ENCODE results near the gene HES7. TPM values are rescaled to one million over a fixed set of nuclear protein-coding genes. Genes with fewer than 3 reads are reported as not detected.

The HES7 gene
- total and polyA plus RNA-seq, 9 donors, result 0.11 to 0.97 (median 0.74) TPM; not detected in 2

GRCh38 chr17:8100111-8100510 lies 23.8 kb downstream of the HES7 start:
- no peaks in the 10 kb centered on the region for H3K9me3 ChIP-seq
- TF ChIP-seq, protein P1, sequence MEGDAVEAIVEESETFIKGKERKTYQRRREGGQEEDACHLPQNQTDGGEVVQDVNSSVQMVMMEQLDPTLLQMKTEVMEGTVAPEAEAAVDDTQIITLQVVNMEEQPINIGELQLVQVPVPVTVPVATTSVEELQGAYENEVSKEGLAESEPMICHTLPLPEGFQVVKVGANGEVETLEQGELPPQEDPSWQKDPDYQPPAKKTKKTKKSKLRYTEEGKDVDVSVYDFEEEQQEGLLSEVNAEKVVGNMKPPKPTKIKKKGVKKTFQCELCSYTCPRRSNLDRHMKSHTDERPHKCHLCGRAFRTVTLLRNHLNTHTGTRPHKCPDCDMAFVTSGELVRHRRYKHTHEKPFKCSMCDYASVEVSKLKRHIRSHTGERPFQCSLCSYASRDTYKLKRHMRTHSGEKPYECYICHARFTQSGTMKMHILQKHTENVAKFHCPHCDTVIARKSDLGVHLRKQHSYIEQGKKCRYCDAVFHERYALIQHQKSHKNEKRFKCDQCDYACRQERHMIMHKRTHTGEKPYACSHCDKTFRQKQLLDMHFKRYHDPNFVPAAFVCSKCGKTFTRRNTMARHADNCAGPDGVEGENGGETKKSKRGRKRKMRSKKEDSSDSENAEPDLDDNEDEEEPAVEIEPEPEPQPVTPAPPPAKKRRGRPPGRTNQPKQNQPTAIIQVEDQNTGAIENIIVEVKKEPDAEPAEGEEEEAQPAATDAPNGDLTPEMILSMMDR (IDR thresholded peaks at IDR 0.05), result no peak
- no peak for TF ChIP-seq POLR2A (IDR thresholded peaks at IDR 0.05)
- no peak for TF ChIP-seq EP300 (IDR thresholded peaks at IDR 0.05)
- no peak overlapping the region for H3K27ac ChIP-seq
- WGBS, 3 donors, result 41 to 55% (median 43%) methylated on average over 2 of the region's 2 CpGs
- DNase-seq, result no peak
- no peak overlapping the region for H3K4me3 ChIP-seq
- no peaks in the 10 kb centered on the region for H3K4me1 ChIP-seq (ENCODE audit: insufficient read depth)
- intact Hi-C loops (cut with DNase I), result no loop called here
- no peaks in the 10 kb centered on the region for H3K27me3 ChIP-seq
- H3K36me3 ChIP-seq, result no peaks in the 10 kb centered on the region

GRCh38 chr17:8096541-8096940 lies 27.4 kb downstream of the HES7 start:
- H3K4me1 ChIP-seq (ENCODE audit: insufficient read depth), result no peaks in the 10 kb centered on the region
- H3K36me3 ChIP-seq, result no peaks in the 10 kb centered on the region
- WGBS, 3 donors, result 82 to 88% (median 86%) methylated on average over 8 of the region's 8 CpGs
- no peak for DNase-seq
- H3K9me3 ChIP-seq, result no peaks in the 10 kb centered on the region
- TF ChIP-seq POLR2A (IDR thresholded peaks at IDR 0.05), result no peak
- no peak overlapping the region for H3K27ac ChIP-seq
- intact Hi-C loops (cut with DNase I), result no loop called here
- no peak overlapping the region for H3K4me3 ChIP-seq
- H3K27me3 ChIP-seq, result no peaks in the 10 kb centered on the region

DNA sequence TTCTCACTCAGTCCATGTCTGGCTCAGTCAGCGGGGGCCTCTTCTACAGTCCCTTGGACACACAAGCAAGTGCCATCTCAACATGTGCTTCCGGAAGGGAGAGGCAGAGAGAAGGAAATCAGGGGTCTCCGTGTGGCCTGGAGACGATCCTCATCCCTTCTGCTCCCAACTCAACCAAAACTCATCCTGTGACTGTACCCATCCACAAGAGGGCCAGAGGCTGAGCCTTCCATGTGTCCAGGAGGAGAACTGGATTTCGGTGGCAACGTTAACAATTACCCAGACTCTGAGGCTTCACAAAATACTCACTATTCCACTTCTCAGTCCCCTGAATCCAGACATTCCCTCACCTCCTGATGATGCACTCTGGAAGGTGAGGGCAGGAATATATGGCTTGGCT lies 28.5 kb downstream of the HES7 start:
- no peaks in the 10 kb centered on the region for H3K9me3 ChIP-seq
- no peak overlapping the region for H3K4me3 ChIP-seq
- no peak for DNase-seq
- no peak overlapping the region for H3K27ac ChIP-seq
- no peaks in the 10 kb centered on the region for H3K36me3 ChIP-seq
- WGBS, 3 donors, result 59 to 65% (median 63%) methylated on average over 6 of the region's 6 CpGs
- intact Hi-C loops (cut with DNase I), result no loop called here
- TF ChIP-seq POLR2A (IDR thresholded peaks at IDR 0.05), result no peak
- TF ChIP-seq, protein P1 (IDR thresholded peaks at IDR 0.05), result no peak
- no peak for TF ChIP-seq EP300 (IDR thresholded peaks at IDR 0.05)
- no peaks in the 10 kb centered on the region for H3K27me3 ChIP-seq
- no peaks in the 10 kb centered on the region for H3K4me1 ChIP-seq (ENCODE audit: insufficient read depth)

GRCh38 chr17:8091033-8091687 lies 32.7 kb downstream of the HES7 start:
- no peaks in the 10 kb centered on the region for H3K4me1 ChIP-seq (ENCODE audit: insufficient read depth)
- no peaks in the 10 kb centered on the region for H3K36me3 ChIP-seq
- no peak for DNase-seq
- intact Hi-C loops (cut with DNase I), result no loop called here
- 46 to 55% (median 53%) methylated on average over 9 of the region's 9 CpGs for WGBS, 3 donors
- TF ChIP-seq POLR2A (IDR thresholded peaks at IDR 0.05), result no peak
- no peak for TF ChIP-seq EP300 (IDR thresholded peaks at IDR 0.05)
- TF ChIP-seq, protein P1 (IDR thresholded peaks at IDR 0.05), result no peak
- no peaks in the 10 kb centered on the region for H3K9me3 ChIP-seq
- no peaks in the 10 kb centered on the region for H3K27me3 ChIP-seq
- H3K4me3 ChIP-seq, result no peak overlapping the region
- no peak overlapping the region for H3K27ac ChIP-seq

DNA sequence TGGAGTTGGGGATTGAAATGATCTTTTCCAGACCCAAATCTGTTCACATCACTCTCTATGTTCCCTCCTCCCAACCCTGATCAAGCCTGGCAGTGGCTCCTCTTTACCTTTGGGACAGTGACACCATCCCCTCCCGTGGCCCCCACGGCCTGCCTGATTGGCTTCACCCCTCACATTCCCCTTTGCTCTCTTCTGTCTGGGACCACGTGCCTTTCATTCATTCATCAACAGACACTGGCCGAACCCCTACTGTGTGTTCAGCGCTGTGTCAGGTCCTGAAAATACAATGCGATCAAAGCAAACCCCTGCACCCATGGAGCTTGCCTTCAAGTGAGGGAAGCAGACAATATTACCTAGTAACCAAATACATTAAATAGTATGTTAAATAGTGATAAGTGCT lies 34.2 kb downstream of the HES7 start:
- intact Hi-C loops (cut with DNase I), result no loop called here
- no peaks in the 10 kb centered on the region for H3K27me3 ChIP-seq

More for the DNA sequence above, 34.2 kb downstream of the HES7 start:
- Histone ChIP-seq H3K4me3 (no peak overlapping the region), H3K9me3 (no peaks in the 10 kb centered on the region), H3K4me1 (ENCODE audit: insufficient read depth) (no peaks in the 10 kb centered on the region), H3K27ac (no peak overlapping the region), H3K36me3 (no peaks in the 10 kb centered on the region)
- TF ChIP-seq EP300 (IDR thresholded peaks at IDR 0.05) (no peak), POLR2A (IDR thresholded peaks at IDR 0.05) (no peak)
- TF ChIP-seq, protein P1 (IDR thresholded peaks at IDR 0.05), result no peak
- no peak for DNase-seq
- WGBS, 3 donors, result 64 to 71% (median 65%) methylated on average over 6 of the region's 6 CpGs

All from ovary (tissue), 9 donors.